Femur (tissue), 1 donor: ENCODE measurements around the gene ADRM1.

ENCODE experiments used
- DNase-seq: peaks from one replicate; pipeline ENCODE4 v3.0.0-alpha.2; 2017

The ADRM1 gene

GRCh38 chr20:62345681-62346370 is 43.0 kb downstream of the ADRM1 start:
- no peak for DNase-seq

DNA sequence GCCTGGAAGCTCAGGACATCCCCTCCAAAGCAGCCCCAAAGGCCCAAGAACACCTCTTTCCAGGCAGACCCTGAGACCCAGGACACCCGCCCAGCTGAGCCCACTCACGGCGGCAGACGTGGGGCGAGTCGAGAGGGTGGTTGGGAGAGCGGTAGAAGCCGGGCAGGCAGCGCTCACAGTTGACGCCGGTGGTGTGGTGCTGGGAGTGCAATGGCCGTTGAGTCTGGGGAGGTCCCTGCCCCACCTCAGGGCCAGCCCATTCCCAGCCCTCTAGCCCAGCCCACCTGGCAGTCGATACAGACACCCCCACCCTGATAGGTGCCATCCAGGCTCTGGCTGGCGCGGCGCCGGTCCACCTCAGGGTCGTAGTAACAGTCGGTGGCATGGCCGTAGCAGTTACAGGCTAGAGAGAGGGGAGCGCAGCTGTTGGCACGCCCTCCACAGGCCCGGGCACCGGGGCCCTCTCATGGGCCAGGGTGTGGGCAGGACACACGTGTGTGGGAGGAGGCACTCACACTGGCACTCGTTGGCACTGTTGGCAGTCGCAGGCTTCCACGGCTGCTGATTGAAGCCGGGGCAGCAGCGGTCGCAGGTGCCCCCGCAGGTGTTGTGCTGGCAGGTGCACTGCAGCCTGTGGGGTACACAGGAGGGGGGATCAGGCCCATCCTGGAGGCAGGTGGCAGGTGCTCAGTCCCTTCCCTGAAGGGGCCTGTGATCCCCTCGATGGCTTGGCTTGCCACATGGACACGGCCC is 43.8 kb downstream of the ADRM1 start:
- DNase-seq: no peak

DNA sequence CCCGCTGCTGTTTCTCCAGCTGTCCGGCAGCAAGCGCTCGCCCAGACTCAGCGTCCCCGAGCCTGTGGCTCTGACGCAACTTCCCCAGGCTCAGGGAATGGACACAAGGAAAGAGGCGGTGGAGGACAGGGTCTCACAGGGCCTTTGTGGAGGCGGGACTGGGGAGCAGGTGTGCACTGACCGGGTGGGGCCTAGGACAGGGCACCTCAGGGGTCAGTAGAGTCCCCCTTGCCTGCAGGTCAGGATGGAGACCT is 44.3 kb downstream of the ADRM1 start:
- DNase-seq: no peak

DNA sequence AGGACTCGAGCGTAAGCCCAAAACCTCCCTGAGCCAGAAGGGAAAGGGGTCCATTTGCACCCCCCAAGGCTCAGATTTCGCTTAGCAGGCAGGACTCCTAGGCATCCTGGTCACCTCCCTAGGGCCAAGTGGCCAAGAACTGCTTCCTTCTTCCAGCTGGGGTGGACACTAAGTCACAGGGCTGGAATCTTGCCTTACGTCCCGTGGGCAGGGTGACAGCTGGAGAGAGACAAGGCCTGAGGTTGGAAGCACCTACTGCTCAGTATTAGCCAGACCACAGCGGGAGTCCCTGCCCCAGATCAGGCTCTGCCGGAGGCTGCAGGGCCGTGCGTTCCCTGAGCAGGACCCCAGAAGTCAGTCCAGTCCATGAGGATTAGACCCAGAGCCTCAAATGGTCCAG is 44.6 kb downstream of the ADRM1 start:
- no peak for DNase-seq

DNA sequence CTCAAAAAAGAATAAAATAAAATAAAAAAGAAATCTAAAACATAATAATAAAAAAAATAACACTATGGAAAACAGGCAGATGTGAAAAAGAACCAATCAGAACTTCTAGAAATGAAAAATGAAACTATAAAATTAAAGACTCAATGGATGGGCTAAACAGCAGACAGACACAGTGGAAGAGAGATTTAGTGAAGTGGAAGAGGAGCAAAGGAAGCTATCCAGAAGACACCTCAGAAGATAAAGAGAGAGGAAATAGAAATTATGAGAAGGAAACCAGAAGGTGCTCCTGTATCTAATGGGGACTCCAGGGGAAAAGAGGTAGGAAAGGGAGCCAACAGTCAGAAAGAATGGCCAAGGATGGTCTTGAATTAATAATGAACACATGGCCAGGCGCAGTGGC is 45.8 kb downstream of the ADRM1 start:
- DNase-seq: no peak

DNA sequence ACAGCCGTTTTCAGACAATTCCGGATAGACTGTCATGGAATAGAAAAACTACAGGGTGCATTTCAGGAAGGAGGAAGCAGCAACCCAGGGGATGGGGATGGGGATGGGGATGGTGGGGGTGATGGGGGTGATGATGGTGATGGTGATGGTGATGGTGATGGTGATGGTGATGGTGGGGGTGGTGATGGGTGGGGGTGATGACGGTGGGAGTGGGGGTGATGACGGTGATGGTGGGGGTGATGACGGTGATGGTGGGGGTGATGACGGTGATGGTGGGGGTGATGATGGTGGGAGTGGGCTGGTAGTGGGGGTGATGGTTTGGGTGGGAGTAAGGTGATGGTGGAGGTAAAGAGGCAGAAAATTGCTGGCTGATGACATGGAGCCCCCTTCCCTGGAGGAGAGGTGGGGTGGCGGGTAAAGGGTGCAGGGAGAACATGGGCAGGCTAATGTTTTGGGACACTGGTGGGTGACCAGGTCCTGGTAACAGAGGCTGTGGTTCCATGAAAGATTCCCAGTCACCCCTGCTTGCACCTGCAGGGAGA is 46.8 kb downstream of the ADRM1 start:
- no peak for DNase-seq

DNA sequence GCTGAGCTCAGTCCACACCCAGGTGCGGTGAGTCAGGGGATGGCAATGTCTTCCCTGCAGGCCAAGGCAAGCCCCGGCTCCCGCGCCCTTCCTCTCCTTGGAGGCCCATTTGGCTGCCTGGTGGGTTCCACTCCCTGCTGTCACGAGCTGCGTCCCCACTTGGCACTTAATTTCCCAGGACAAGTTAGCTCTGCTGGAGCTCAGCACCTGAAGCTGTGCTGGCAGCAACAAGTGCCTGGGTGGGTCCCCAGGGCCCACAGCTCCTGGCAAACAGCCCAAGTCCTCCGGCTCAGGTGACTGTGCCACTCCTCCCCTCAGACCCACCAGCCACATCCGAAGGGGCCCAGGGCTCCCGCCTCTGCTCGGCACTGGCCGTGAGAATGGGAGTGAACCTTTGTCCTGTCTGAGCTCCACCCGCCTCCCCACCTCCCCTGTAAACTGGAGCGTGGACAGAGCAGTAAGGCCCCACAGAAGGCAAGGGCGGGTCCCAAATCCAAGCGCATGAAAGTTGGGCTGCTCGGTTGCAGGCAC is 47.4 kb downstream of the ADRM1 start:
- DNase-seq: no peak

GRCh38 chr20:62350629-62351422 is 48.0 kb downstream of the ADRM1 start:
- no peak for DNase-seq

DNA sequence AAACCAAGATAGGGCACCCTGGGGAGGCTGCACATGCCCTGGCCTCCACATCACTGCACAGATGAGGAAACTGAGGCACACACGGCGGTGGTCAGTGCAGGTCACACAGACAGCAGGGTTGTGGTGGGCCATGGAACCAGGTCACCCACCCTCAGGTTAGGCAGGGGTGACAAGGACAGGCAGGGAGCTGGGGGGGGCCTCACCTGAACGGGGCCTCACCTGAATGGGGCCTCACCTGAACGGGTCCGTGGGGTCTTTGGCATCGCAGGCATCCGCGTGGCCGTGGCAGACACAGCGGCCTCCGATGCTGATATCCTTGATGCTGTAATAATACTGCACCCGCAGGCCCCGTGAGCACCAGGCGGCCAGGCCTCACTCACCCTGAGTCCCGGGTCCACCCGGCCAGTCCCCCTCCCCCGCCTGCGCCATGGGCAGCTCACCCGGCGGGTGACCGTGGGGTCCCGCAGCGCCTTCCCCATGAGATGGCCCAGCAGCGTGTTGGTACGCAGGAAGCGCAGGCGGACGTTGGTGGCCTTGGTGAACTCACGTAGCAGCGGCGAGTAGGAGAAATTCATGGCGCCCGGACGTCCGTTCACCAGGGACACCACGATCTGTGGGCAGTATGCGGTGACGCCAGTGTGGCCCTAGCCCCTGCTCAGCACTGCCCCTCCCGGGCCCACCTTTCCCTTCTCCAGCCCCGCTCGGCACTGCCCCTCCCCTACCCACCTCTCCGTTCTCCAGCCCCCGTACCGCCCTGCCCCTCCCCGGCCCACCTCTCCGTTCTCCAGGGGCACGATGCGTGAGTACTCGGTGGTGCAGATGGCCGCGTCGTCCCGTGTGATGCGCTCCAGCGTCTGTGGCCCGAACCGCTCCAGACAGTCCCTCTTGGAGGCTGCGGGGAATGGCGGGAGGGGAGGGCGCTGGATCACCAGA is 48.9 kb downstream of the ADRM1 start:
- no peak for DNase-seq

DNA sequence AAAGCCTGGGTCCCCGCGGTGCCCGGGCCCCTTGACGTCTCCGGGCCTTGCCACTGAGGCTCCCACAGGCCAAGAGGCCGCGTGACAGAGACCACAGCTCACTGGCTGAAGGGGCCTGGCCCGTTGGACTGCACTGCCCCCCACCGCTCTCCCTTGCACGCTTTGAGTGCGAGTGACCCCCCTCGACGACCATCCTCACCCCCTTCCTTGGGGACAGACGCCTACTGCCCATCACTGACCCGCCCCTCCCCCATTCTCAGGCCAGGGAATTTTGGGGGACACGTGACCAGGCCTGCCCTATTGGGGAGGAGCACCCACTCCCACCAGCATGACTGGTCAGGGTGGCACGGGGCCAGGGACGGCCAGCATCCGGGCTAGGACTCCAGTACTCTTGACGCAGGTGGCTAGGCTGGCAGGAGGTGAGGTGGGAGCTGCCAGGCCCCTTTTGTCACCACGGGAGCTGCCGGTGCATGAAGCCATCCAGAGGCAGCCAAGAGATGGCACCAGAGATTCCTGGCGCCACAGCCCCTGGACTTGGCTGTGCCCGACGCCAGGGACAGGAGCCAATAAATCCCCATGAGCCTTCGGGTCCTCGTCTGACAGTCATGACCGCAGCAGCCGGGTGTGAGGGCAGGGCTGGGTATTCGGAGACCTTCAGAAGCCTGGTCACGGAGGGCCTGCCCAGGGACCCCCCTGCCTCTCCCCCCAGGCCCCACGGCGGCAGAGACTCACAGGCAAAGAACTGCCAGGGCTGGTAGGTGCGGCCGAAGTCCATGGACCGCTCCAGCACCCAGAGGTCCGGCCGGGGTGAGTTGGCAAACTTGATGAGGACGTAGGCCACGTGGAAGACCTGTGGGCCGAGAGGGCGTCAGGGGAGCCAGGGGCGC is 49.8 kb downstream of the ADRM1 start:
- peak; percentile 62 for DNase-seq

- DNase-seq: peak; percentile 15
Measured at GRCh38 chr20:62353289-62354030, 50.7 kb downstream of the ADRM1 start.

DNA sequence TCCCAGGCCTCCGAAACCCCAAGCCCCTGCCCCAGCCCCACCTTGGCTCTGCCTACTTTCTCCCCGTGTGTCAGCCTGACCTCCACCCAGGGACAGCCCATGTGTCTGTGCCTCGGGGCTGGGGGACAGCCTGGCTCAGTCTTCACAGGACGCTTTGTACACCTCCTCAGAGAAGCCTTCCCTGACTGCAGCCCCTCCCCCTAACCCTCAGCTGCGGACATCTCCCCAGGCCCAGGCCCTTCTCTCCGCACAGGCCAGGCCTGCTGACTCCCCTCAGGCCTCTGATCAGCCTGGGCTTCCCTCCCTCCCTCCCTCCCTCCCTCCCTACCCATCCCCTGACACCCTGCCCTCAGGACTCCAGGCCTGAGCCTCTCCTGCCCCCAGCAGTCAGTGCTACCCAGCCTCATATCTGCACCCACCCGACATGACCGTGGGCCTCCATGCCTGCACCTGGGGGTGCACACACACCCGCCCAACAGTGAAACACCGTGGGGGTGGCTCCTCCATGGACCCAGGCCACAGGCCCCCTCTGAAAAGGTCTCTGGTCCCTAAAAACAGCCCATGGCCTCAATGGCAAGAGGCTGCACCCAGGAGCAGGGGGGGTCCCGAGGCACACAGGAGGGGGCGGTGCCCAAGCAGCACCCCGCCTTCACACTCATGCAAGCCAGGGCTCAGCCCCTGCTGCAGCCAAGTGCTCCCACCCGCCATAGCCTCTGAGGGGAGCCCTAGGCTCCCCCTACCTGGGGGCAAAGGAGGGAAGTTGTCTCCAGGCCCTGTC is 51.4 kb downstream of the ADRM1 start:
- DNase-seq: peak; percentile 16

GRCh38 chr20:62354811-62355341 is 52.1 kb downstream of the ADRM1 start:
- peak; percentile 22 for DNase-seq

GRCh38 chr20:62355516-62355877 is 52.7 kb downstream of the ADRM1 start:
- peak; percentile 43 for DNase-seq

DNA sequence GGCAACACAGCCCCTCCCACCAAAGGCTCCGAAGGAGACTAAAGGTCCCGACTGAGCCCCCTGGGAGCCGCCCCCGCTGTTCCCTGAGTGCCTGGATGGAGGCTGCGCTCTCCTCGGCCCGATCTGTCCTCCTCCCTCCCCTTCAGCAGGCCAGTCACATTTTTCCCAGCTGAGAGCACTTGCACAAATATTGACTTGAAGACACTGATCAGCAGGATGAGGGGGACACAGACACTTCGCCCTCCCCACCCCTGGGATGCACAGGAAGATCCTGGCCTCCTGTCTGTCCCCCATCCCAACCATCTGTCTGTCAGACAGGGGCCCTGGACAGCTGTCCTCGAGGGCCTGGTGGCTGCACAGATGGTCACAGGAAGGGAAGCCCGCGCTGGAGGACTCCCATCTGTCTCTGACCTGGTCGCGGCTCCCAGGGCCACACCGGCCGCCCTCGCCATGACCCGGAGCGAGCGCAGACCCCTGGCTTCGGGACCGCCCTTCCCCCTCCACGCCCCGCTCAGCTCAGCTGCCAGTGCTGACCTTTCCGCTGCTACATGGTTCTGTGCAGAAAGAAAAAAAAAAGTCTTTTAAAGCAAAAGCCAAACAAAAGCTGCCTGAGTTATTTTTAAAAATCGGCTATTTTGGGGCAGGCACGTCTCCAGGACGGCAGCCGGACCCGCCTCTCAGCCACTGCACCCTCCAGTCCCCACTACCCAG is 53.2 kb downstream of the ADRM1 start:
- DNase-seq: peak; percentile 67

- no peak for DNase-seq
Measured at GRCh38 chr20:62356589-62357186, 53.9 kb downstream of the ADRM1 start.

DNA sequence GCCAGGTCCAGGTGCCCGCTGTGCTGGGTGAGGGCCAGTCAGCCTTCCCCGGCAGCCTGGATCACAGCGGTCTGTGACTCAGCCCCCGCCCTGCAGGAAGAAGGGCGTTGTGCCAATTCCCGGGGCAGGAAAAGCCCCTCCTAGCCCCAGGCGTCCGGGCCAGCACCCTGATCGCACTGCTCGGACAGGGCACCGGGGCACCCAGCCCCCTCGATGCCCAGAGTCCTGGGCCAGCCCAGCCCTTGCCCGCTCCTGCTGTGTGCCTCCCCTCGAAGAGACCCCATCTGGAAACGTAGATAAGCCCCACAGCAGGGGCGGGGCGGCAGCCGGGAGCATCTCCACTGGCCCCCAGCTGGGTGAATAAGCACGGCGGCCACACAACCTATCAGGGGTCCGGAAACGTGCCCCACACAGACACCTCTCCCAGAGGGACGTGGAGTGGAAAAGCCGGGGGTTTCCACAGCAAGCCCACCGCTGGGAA is 54.4 kb downstream of the ADRM1 start:
- DNase-seq: peak; percentile 75

DNA sequence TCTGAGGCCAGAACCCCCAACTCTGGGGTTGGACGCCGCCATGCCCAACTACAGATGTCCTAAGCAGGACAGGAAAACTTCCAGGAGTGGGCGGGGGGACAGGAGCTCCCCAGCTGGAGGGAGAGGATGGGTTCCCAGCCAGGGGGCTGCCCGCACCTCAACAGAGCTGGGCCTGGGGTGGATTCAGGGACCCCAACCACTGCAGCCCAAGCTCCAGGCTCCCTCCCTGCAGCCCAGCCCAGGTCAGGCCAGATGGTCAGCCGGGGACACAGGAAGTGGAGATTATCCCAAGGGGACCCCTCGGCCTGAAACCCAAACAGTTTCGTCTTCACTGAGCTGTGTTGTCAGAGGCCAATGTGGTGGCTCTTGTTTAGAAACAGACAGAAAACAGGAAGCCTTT is 54.9 kb downstream of the ADRM1 start:
- peak; percentile 51 for DNase-seq
